ENCODE measurements around the gene SLC16A3. TPM values are rescaled to one million over a fixed set of nuclear protein-coding genes. Genes with fewer than 3 reads are reported as not detected.
A peak's percentile ranks its signal among the peaks of the same experiment; 100 is the strongest.
"Not testable (repeated sequence)": the region's sequence is repeated elsewhere in the genome, so short reads cannot be mapped to it uniquely, and the experiment has no call there.

Gene SLC16A3
- total RNA-seq, 1 donor from 2014 or later: 1.5 TPM

DNA sequence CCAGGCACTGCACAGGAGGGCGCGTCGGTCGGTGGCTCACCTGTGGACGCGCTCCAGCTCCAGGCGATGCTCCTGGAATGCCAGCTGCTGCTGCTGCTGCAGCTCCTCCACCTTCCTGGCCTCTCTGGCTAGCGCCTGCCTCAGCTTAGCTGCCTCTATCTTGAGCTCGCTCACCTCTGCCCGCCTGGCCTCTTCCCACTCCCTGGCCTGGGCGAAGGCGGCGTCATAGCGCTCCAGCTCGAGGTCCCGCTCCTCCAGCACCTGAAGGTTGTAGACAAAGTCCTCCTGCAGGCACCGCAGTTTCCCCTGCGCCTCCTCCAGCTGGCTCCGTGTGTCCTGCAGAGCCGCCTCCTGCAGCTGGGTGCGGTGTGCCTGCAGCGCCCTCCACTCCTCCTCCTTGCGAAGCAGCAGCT, 27.3 kb upstream of the SLC16A3 start:
- Mint-ChIP-seq H3K4me3 (no peak overlapping the region), H3K4me1 (peaks cover 12% of the 10 kb centered on the region), H3K36me3 (ENCODE audit: low read depth) (peaks cover under 1% of the 10 kb centered on the region), H3K9me3 (no peaks in the 10 kb centered on the region), H3K27me3 (ENCODE audit: low read depth) (no peaks in the 10 kb centered on the region), H3K27ac (ENCODE audit: unreplicated experiment) (no peak overlapping the region)
- no peak for DNase-seq (ENCODE audit: low read depth, low spot score)
- no peak for TF ChIP-seq CTCF (conservative IDR thresholded peaks at IDR 0.05)

- Mint-ChIP-seq H3K4me3 (no peak overlapping the region), H3K27ac (ENCODE audit: unreplicated experiment) (no peak overlapping the region), H3K27me3 (ENCODE audit: low read depth) (no peaks in the 10 kb centered on the region), H3K9me3 (no peaks in the 10 kb centered on the region), H3K36me3 (ENCODE audit: low read depth) (no peaks in the 10 kb centered on the region), H3K4me1 (peaks cover 14% of the 10 kb centered on the region)
- TF ChIP-seq CTCF (conservative IDR thresholded peaks at IDR 0.05): no peak
- DNase-seq (ENCODE audit: low read depth, low spot score): no peak
Measured at GRCh38 chr17:82202981-82203380, 25.9 kb upstream of the SLC16A3 start.

GRCh38 chr17:82203920-82204319, 24.9 kb upstream of the SLC16A3 start:
- Mint-ChIP-seq H3K27me3 (ENCODE audit: low read depth) (no peaks in the 10 kb centered on the region), H3K36me3 (ENCODE audit: low read depth) (no peaks in the 10 kb centered on the region), H3K27ac (ENCODE audit: unreplicated experiment) (no peak overlapping the region), H3K4me3 (no peak overlapping the region), H3K9me3 (no peaks in the 10 kb centered on the region), H3K4me1 (peaks cover 14% of the 10 kb centered on the region)
- DNase-seq (ENCODE audit: low read depth, low spot score): no peak
- TF ChIP-seq CTCF (conservative IDR thresholded peaks at IDR 0.05): no peak

DNA sequence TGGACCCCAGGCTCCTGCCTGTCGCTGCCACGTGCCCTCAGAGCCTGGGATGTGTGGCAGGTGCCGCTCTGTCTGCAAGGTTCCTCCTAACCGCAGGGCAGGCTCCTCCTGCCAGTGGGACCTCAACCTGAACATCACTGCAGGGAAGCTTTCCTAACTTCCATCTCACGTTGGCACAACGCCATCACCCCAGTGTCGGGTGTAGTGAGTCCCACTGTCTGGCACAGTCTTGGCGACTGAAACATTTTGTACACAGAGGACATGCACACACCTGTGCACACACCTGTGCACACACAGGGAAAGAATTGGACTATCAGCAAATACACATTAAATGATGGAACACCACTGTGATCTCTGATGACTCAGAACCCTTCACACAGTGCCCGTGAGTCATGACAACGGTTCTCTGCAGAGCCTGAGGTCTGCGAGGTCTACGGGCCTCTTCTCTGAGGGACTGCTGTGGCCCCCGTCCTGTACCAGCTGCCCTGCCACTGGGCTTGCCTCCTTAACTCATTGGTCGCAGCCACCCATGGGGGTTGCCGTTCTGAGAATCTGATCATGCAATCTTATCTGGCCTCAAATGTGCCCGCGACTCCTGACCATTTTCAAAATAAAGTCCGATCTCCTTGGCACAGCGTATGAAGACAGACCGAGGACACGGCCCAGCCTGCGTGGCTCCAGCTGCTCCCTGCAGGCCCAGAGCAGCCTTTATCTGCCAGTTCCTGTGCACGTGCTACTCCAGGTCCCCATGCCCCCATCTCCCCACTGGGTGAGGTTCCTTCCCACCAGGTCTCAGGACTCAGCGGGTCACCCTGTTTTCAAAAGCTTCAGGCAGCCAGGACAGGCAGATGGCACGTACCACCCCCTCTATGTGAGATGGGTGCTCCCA, 23.8 kb upstream of the SLC16A3 start:
- no peaks in the 10 kb centered on the region for H3K9me3 Mint-ChIP-seq
- DNase-seq (ENCODE audit: low read depth, low spot score): no peak
- no peaks in the 10 kb centered on the region for H3K36me3 Mint-ChIP-seq (ENCODE audit: low read depth)
- peaks cover 14% of the 10 kb centered on the region for H3K4me1 Mint-ChIP-seq
- H3K27ac Mint-ChIP-seq (ENCODE audit: unreplicated experiment): peak overlapping the region; percentile 6
- no peak for TF ChIP-seq CTCF (conservative IDR thresholded peaks at IDR 0.05)
- H3K4me3 Mint-ChIP-seq: no peak overlapping the region
- no peaks in the 10 kb centered on the region for H3K27me3 Mint-ChIP-seq (ENCODE audit: low read depth)

GRCh38 chr17:82205720-82206508, 22.9 kb upstream of the SLC16A3 start:
- H3K9me3 Mint-ChIP-seq: no peaks in the 10 kb centered on the region

GRCh38 chr17:82210655-82211054, 18.2 kb upstream of the SLC16A3 start:
- not testable (repeated sequence) for H3K9me3 Mint-ChIP-seq
- peaks cover 21% of the 10 kb centered on the region for H3K4me1 Mint-ChIP-seq

More at GRCh38 chr17:82205720-82206508, 22.9 kb upstream of the SLC16A3 start:
- H3K4me1 Mint-ChIP-seq: peaks cover 14% of the 10 kb centered on the region
- H3K27me3 Mint-ChIP-seq (ENCODE audit: low read depth): no peaks in the 10 kb centered on the region
- H3K27ac Mint-ChIP-seq (ENCODE audit: unreplicated experiment): peak overlapping the region; percentile 16
- peak; percentile 89 for TF ChIP-seq CTCF (conservative IDR thresholded peaks at IDR 0.05)
- DNase-seq (ENCODE audit: low read depth, low spot score): peak; percentile 69
- peak overlapping the region; percentile 41 for H3K4me3 Mint-ChIP-seq
- no peaks in the 10 kb centered on the region for H3K36me3 Mint-ChIP-seq (ENCODE audit: low read depth)

More at GRCh38 chr17:82210655-82211054, 18.2 kb upstream of the SLC16A3 start:
- H3K27me3 Mint-ChIP-seq (ENCODE audit: low read depth); H3K36me3 Mint-ChIP-seq (ENCODE audit: low read depth); H3K27ac Mint-ChIP-seq (ENCODE audit: unreplicated experiment); DNase-seq (ENCODE audit: low read depth, low spot score); H3K4me3 Mint-ChIP-seq: not testable (repeated sequence)

Data from neural crest cell (in vitro differentiated cells).